Measurements from ENCODE around the gene NFE2L3.
A peak's percentile ranks its signal among the peaks of the same experiment; 100 is the strongest.

Gene NFE2L3

GRCh38 chr7:26153241-26153822 is 1.3 kb downstream of the NFE2L3 start:
- Histone ChIP-seq H3K79me2 (ENCODE audit: low read length) (peaks cover 63% of the 10 kb centered on the region), H4K20me1 (ENCODE audit: insufficient read depth, low read length) (no peaks in the 10 kb centered on the region), H3K9ac (ENCODE audit: low read length) (peak overlapping the region; percentile 70), H2AFZ (ENCODE audit: low read depth, low read length) (no peak overlapping the region), H3K4me2 (ENCODE audit: low read length) (peak overlapping the region; percentile 93), H3K4me3 (ENCODE audit: low read length) (peak overlapping the region; percentile 81), H3K27ac (ENCODE audit: low read length) (peak overlapping the region; percentile 99), H3K4me1 (ENCODE audit: low read length) (peaks cover 50% of the 10 kb centered on the region), H3K27me3 (ENCODE audit: low read depth, low read length) (no peaks in the 10 kb centered on the region), H3K36me3 (replicated peaks; ENCODE audit: low read depth, low read length) (peaks cover 3% of the 10 kb centered on the region), H3K9me3 (ENCODE audit: insufficient read depth, low read length) (no peaks in the 10 kb centered on the region)
- TF ChIP-seq EZH2phosphoT487 (IDR thresholded peaks at IDR 0.05; ENCODE audit: low read depth) (no peak), CTCF (IDR thresholded peaks at IDR 0.05; ENCODE audit: low read depth, low read length) (no peak)

DNA sequence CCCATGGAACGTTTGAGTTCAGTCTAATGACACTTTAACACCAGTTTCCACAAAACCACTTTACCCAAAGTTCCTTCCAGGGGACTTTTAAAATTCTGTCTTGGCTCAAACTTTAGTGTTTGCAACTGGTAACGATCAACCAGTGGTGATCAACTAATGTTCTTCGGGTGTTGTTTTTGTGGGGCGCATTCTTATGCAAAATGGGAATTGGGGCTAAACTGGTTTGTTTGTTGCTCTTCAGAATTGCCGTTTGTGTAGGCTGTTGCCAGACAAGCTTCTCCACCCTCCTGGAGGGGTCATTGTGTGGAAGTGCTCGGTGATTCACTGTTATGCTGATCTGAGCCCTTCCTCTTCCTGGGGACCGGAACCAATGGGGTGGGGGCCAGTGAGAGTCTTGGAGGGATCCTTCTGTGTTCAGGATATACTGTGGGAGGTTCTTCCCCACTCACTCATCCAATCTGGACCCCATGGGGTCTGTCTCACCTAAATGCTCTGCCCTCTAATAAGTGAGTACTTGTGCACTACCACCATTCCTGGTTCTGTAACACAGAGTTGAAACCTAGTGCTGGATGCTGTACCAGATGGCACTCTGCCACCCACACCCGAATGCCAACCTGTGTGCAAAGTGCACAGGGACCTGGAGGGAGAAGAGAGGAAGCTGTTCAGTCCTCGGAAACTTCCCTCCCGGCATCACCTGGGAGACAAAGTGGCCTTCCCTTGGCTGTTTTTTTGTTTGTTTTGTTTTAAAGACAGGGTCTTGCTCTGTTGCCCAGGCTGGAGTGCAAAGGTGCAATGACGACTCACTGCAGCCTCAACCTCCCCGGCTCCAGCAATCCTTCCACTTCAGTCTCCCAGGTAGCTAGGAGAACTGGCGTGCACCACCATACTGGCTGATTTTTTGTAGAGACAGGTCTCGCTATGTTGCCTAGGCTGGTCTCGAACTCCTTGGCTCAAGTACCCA is 2.1 kb downstream of the NFE2L3 start:
- Histone ChIP-seq H3K27me3 (ENCODE audit: low read depth, low read length) (no peaks in the 10 kb centered on the region), H3K4me3 (ENCODE audit: low read length) (peak overlapping the region; percentile 81), H3K4me2 (ENCODE audit: low read length) (peak overlapping the region; percentile 93), H3K79me2 (ENCODE audit: low read length) (peaks cover 70% of the 10 kb centered on the region), H4K20me1 (ENCODE audit: insufficient read depth, low read length) (0 out of 2 replicates have a peak, but pooled peaks cover 5% of the 10 kb centered on the region), H3K27ac (ENCODE audit: low read length) (peak overlapping the region; percentile 99), H3K9ac (ENCODE audit: low read length) (peak overlapping the region; percentile 70), H3K4me1 (ENCODE audit: low read length) (peaks cover 58% of the 10 kb centered on the region), H2AFZ (ENCODE audit: low read depth, low read length) (no peak overlapping the region), H3K9me3 (ENCODE audit: insufficient read depth, low read length) (no peaks in the 10 kb centered on the region), H3K36me3 (replicated peaks; ENCODE audit: low read depth, low read length) (peaks cover 3% of the 10 kb centered on the region)
- TF ChIP-seq EZH2phosphoT487 (IDR thresholded peaks at IDR 0.05; ENCODE audit: low read depth) (no peak), CTCF (IDR thresholded peaks at IDR 0.05; ENCODE audit: low read depth, low read length) (no peak)

DNA sequence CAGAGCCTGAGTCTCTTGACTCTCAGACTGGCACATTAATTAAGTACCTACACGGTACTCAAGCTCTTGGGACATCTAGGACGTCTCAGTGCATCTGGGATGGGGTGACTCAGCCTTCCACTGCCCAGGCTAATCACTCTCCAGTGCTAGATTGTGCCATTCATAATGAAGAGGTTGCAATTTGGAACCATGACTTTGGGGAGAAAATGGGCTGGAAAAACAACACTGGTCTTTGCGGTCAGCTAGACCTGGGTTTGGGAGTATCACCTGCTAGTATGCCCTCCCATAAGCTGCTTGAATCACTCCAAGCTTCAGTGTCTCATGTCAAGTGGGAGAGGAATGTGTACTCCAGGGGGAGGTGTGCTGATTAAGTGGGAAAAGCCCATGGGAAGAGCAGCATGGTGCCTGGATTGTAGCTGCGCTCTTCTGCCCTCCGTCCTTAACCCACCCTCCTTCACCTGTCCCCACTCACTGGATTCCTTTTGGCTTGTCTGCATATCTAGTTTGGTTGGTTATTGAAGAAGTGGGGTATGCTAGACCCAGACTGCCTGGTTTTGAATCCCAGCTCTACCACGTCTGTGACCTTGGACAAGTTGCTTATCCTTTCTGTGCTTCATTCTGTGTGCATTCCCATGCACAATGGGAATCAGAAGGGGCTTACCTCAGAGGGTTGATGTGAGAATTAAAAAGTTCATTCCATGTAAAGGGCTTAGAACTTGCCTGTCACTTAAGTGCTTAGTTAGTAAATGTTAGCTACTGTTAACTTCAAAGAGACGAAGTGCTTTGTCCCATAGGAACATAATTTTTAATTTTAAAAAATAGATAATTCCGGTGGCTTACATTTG is 3.8 kb downstream of the NFE2L3 start:
- peak overlapping the region; percentile 99 for H3K27ac ChIP-seq (ENCODE audit: low read length)
- no peaks in the 10 kb centered on the region for H3K27me3 ChIP-seq (ENCODE audit: low read depth, low read length)
- peaks cover 9% of the 10 kb centered on the region; the same call in 1 of the 2 replicates for H4K20me1 ChIP-seq (ENCODE audit: insufficient read depth, low read length)
- peaks cover 87% of the 10 kb centered on the region for H3K79me2 ChIP-seq (ENCODE audit: low read length)
- peak overlapping the region; percentile 93 for H3K4me2 ChIP-seq (ENCODE audit: low read length)
- H3K9me3 ChIP-seq (ENCODE audit: insufficient read depth, low read length): no peaks in the 10 kb centered on the region
- H3K4me3 ChIP-seq (ENCODE audit: low read length): peak overlapping the region; percentile 68
- H3K36me3 ChIP-seq (replicated peaks; ENCODE audit: low read depth, low read length): peaks cover 8% of the 10 kb centered on the region
- H3K4me1 ChIP-seq (ENCODE audit: low read length): peaks cover 63% of the 10 kb centered on the region
- no peak overlapping the region for H2AFZ ChIP-seq (ENCODE audit: low read depth, low read length)
- no peak for TF ChIP-seq EZH2phosphoT487 (IDR thresholded peaks at IDR 0.05; ENCODE audit: low read depth)
- peak overlapping the region; percentile 54; the same call in 1 of the 2 replicates for H3K9ac ChIP-seq (ENCODE audit: low read length)

Measured in OCI-LY3 (cell line).